Measurements from ENCODE around the gene MBOAT2.

GRCh38 chr2:9002313-9002636 lies 1.2 kb downstream of the MBOAT2 start:
- TF ChIP-seq, protein P1, sequence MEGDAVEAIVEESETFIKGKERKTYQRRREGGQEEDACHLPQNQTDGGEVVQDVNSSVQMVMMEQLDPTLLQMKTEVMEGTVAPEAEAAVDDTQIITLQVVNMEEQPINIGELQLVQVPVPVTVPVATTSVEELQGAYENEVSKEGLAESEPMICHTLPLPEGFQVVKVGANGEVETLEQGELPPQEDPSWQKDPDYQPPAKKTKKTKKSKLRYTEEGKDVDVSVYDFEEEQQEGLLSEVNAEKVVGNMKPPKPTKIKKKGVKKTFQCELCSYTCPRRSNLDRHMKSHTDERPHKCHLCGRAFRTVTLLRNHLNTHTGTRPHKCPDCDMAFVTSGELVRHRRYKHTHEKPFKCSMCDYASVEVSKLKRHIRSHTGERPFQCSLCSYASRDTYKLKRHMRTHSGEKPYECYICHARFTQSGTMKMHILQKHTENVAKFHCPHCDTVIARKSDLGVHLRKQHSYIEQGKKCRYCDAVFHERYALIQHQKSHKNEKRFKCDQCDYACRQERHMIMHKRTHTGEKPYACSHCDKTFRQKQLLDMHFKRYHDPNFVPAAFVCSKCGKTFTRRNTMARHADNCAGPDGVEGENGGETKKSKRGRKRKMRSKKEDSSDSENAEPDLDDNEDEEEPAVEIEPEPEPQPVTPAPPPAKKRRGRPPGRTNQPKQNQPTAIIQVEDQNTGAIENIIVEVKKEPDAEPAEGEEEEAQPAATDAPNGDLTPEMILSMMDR (IDR thresholded peaks at IDR 0.05; ENCODE audit: low read depth, low read length, poor library complexity, severe bottlenecking) = no peak
- no peak for TF ChIP-seq EZH2phosphoT487 (IDR thresholded peaks at IDR 0.05; ENCODE audit: borderline replicate concordance, low read length)
